ENCODE measurements around the gene SERPING1. TPM values are rescaled to one million over a fixed set of nuclear protein-coding genes. Genes with fewer than 3 reads are reported as not detected.

Gene SERPING1
- total RNA-seq, 1 donor from 2014 or later: 4.6 TPM

DNA sequence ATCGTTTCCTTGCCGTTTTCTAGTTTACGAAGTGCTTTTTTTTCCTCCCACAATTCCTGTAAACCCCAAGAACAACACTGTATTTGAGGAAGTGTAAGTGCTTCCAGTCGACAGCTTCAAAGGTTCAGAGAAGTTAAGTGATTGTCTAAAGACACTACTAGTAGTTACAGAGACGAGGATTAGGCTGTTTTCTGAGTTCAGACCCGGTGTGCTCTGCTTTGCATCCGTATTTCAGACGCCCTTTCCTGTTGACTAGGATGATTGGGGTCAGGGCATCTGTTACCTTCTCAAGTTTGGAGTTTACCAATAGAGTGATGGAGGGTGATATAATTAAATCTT, 60.5 kb downstream of the SERPING1 start:
- H3K27ac Mint-ChIP-seq (ENCODE audit: unreplicated experiment): peak overlapping the region; percentile 96
- H3K4me1 Mint-ChIP-seq (ENCODE audit: low read depth): peaks cover 19% of the 10 kb centered on the region
- DNase-seq (ENCODE audit: low spot score): no peak
- H3K9me3 Mint-ChIP-seq (ENCODE audit: low read depth): no peaks in the 10 kb centered on the region
- H3K36me3 Mint-ChIP-seq (ENCODE audit: low read depth): peaks cover 17% of the 10 kb centered on the region
- H3K27me3 Mint-ChIP-seq (ENCODE audit: low read depth): no peaks in the 10 kb centered on the region
- TF ChIP-seq, protein P1, sequence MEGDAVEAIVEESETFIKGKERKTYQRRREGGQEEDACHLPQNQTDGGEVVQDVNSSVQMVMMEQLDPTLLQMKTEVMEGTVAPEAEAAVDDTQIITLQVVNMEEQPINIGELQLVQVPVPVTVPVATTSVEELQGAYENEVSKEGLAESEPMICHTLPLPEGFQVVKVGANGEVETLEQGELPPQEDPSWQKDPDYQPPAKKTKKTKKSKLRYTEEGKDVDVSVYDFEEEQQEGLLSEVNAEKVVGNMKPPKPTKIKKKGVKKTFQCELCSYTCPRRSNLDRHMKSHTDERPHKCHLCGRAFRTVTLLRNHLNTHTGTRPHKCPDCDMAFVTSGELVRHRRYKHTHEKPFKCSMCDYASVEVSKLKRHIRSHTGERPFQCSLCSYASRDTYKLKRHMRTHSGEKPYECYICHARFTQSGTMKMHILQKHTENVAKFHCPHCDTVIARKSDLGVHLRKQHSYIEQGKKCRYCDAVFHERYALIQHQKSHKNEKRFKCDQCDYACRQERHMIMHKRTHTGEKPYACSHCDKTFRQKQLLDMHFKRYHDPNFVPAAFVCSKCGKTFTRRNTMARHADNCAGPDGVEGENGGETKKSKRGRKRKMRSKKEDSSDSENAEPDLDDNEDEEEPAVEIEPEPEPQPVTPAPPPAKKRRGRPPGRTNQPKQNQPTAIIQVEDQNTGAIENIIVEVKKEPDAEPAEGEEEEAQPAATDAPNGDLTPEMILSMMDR (IDR thresholded peaks at IDR 0.05): no peak
- H3K4me3 Mint-ChIP-seq (ENCODE audit: unreplicated experiment): peak overlapping the region; percentile 99

DNA sequence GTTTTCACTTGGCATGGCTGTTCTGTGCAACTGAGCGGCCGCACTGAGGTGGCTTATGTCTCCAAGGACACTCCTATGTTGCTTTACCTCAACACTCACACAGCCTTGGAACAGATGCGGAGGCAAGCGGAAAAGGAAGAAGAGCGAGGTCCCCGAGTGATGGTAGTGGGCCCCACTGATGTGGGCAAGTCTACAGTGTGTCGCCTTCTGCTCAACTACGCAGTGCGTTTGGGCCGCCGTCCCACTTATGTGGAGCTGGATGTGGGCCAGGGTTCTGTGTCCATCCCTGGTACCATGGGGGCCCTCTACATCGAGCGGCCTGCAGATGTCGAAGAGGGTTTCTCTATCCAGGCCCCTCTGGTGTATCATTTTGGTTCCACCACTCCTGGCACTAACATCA, 62.2 kb downstream of the SERPING1 start:
- TF ChIP-seq, protein P1 (IDR thresholded peaks at IDR 0.05): no peak
- no peak for DNase-seq (ENCODE audit: low spot score)
- Mint-ChIP-seq H3K4me1 (ENCODE audit: low read depth) (peaks cover 19% of the 10 kb centered on the region), H3K27me3 (ENCODE audit: low read depth) (no peaks in the 10 kb centered on the region), H3K36me3 (ENCODE audit: low read depth) (peaks cover 17% of the 10 kb centered on the region), H3K9me3 (ENCODE audit: low read depth) (no peaks in the 10 kb centered on the region), H3K4me3 (ENCODE audit: unreplicated experiment) (no peak overlapping the region), H3K27ac (ENCODE audit: unreplicated experiment) (no peak overlapping the region)

DNA sequence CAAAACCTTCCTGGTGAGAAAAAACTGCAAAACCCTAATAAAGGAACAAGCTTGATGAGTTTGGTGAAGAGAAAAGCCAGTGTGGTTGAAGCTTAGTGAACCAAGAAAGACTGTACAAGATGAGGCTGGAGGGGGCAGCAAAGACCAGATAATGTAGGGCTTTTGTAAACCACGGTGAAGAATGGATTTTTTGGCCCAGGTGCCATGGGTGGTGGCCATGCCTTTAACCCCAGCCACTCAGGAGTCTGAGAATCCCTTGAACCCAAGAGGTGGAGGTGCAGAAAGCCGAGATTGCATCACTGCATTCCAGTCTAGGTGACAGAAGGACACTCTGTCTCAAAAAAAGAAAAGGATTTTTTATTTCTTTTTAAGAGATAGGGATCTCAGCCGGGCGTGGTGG, 65.4 kb downstream of the SERPING1 start:
- Mint-ChIP-seq H3K4me3 (ENCODE audit: unreplicated experiment) (no peak overlapping the region), H3K36me3 (ENCODE audit: low read depth) (peaks cover 17% of the 10 kb centered on the region), H3K27me3 (ENCODE audit: low read depth) (no peaks in the 10 kb centered on the region), H3K4me1 (ENCODE audit: low read depth) (peaks cover 16% of the 10 kb centered on the region), H3K9me3 (ENCODE audit: low read depth) (no peaks in the 10 kb centered on the region), H3K27ac (ENCODE audit: unreplicated experiment) (no peak overlapping the region)
- TF ChIP-seq, protein P1 (IDR thresholded peaks at IDR 0.05): peak; percentile 33
- DNase-seq (ENCODE audit: low spot score): no peak

DNA sequence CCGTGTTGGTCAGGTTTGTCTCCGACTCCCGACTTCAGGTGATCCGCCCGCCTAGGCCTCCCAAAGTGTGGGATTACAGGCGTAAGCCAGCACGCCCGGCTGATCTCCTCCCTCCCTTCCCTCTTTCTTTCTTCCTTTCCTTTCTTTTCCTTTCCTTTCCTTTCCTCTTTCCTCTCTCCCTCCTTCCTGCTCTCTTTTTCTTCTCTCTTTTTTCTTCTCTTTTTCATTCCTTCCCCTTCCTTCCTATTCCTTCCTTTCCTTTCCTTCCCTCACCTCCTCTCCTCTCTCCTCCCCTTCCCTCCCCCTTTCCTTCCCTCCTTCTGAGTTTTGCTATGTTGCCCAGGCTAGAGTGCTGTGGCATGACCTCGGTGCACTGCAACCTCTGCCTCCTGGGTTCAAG, 66.5 kb downstream of the SERPING1 start:
- TF ChIP-seq, protein P1 (IDR thresholded peaks at IDR 0.05): no peak
- H3K27ac Mint-ChIP-seq (ENCODE audit: unreplicated experiment): no peak overlapping the region
- no peaks in the 10 kb centered on the region for H3K27me3 Mint-ChIP-seq (ENCODE audit: low read depth)
- no peak for DNase-seq (ENCODE audit: low spot score)
- H3K4me3 Mint-ChIP-seq (ENCODE audit: unreplicated experiment): no peak overlapping the region
- no peaks in the 10 kb centered on the region for H3K9me3 Mint-ChIP-seq (ENCODE audit: low read depth)
- peaks cover 10% of the 10 kb centered on the region for H3K4me1 Mint-ChIP-seq (ENCODE audit: low read depth)
- H3K36me3 Mint-ChIP-seq (ENCODE audit: low read depth): peaks cover 17% of the 10 kb centered on the region

Small RNA genes lying within 50 kb of the gene (microRNA-seq; reads per million reads assigned to microRNA genes)
- gene MIR130A (ENCODE audit: borderline number of aligned reads): 15,579 reads per million, percentile 96 among the genes with 10 or more reads in this experiment

Other genes starting within 250 kb of the SERPING1 start
- gene PRG3, start 216.5 kb upstream of the SERPING1 start, total RNA-seq: not detected in 3 replicates
- not detected in 3 replicates for gene PRG2, start 207.0 kb upstream of the SERPING1 start, total RNA-seq
- 10.8 to 12.6 TPM (median 12.4 TPM) in 3 replicates for gene SLC43A3, start 170.6 kb upstream of the SERPING1 start, total RNA-seq
- 0.31 to 0.57 TPM in 2 of 3 replicates, not detected in the other for gene RTN4RL2, start 137.2 kb upstream of the SERPING1 start, total RNA-seq
- 5.2 to 5.6 TPM (median 5.3 TPM) in 3 replicates for gene SLC43A1, start 82.0 kb upstream of the SERPING1 start, total RNA-seq
- gene TIMM10, start 66.9 kb upstream of the SERPING1 start, total RNA-seq: 37.5 to 61.6 TPM (median 43.2 TPM) in 3 replicates
- not detected in 3 replicates for gene SMTNL1, start 60.1 kb upstream of the SERPING1 start, total RNA-seq
- gene UBE2L6, start 30.0 kb upstream of the SERPING1 start, total RNA-seq: 8.8 to 24.9 TPM (median 9.9 TPM) in 3 replicates
- gene YPEL4, start 52.2 kb downstream of the SERPING1 start, total RNA-seq: 0.41 TPM in 1 of 3 replicates, not detected in the others
- 12.2 to 14.9 TPM (median 13.8 TPM) in 3 replicates for gene CLP1, start 60.1 kb downstream of the SERPING1 start, total RNA-seq
- 57.4 to 60.3 TPM (median 59.2 TPM) in 3 replicates for gene ZDHHC5, start 70.4 kb downstream of the SERPING1 start, total RNA-seq
- 18.9 to 20.0 TPM (median 19.4 TPM) in 3 replicates for gene MED19, start 114.5 kb downstream of the SERPING1 start, total RNA-seq
- gene TMX2, start 114.9 kb downstream of the SERPING1 start, total RNA-seq: 58.6 to 77.7 TPM (median 59.5 TPM) in 3 replicates
- 84.4 to 92.1 TPM (median 87.3 TPM) in 3 replicates for gene SELENOH, start 143.8 kb downstream of the SERPING1 start, total RNA-seq
- not detected in 3 replicates for gene BTBD18, start 154.1 kb downstream of the SERPING1 start, total RNA-seq
- gene CTNND1, start 164.1 kb downstream of the SERPING1 start, total RNA-seq: 126 to 156 TPM (median 138 TPM) in 3 replicates